ENCODE data around the gene ACP3. TPM values are rescaled to one million over a fixed set of nuclear protein-coding genes. Genes with fewer than 3 reads are reported as not detected.
"Not testable (repeated sequence)": the region's sequence is repeated elsewhere in the genome, so short reads cannot be mapped to it uniquely, and the experiment has no call there.

The ACP3 gene
- total and polyA plus RNA-seq, 2 donors (not counting 1 experiment from before 2014, with no cell fraction given), result 3.5 to 25.3 TPM

DNA sequence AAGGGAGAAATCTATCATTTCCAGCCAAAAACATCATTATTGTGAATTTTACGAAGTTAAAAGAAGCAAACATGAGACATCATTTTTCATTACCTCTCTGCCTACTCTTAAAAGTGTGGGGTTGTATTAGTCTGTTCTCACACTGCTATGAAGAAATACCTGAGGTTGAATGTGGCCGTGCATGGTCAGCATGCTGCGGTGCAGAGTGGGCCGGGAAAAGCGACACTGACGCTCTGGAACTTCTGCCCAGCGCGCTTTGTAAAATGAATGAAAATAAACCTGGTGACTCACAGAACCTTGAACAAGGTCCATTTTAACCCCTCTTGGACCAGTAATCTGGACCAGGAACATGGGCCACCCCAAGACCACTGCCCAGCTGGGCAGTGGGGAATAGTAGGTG lies 69.1 kb downstream of the ACP3 start:
- H3K9ac ChIP-seq (ENCODE audit: insufficient read depth, low read length), result no peak overlapping the region
- H3K9me3 ChIP-seq (ENCODE audit: control insufficient read depth, insufficient read depth, low read depth, low read length), result no peaks in the 10 kb centered on the region
- H3K79me2 ChIP-seq (ENCODE audit: control insufficient read depth, insufficient read depth, low read length), result no peaks in the 10 kb centered on the region
- DNase-seq (ENCODE audit: low read depth in 2 of 2), result peak in 1 of 2 donors; percentile 43
- H3K4me1 ChIP-seq (ENCODE audit: control insufficient read depth, extremely low read depth, insufficient read depth, low read length), result no peaks in the 10 kb centered on the region
- no peaks in the 10 kb centered on the region for H4K20me1 ChIP-seq (ENCODE audit: control insufficient read depth, extremely low read depth, insufficient read depth, low read length)
- TF ChIP-seq, protein P1, sequence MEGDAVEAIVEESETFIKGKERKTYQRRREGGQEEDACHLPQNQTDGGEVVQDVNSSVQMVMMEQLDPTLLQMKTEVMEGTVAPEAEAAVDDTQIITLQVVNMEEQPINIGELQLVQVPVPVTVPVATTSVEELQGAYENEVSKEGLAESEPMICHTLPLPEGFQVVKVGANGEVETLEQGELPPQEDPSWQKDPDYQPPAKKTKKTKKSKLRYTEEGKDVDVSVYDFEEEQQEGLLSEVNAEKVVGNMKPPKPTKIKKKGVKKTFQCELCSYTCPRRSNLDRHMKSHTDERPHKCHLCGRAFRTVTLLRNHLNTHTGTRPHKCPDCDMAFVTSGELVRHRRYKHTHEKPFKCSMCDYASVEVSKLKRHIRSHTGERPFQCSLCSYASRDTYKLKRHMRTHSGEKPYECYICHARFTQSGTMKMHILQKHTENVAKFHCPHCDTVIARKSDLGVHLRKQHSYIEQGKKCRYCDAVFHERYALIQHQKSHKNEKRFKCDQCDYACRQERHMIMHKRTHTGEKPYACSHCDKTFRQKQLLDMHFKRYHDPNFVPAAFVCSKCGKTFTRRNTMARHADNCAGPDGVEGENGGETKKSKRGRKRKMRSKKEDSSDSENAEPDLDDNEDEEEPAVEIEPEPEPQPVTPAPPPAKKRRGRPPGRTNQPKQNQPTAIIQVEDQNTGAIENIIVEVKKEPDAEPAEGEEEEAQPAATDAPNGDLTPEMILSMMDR (conservative IDR thresholded peaks at IDR 0.05 in 1 of 2, IDR thresholded peaks at IDR 0.05 in 1 of 2; ENCODE audit: low read depth in 1 of 2, low read length in 2 of 2), result no peak
- TF ChIP-seq EZH2 (IDR thresholded peaks at IDR 0.05; ENCODE audit: low read length, missing control alignments), result no peak
- H3K27me3 ChIP-seq (ENCODE audit: control insufficient read depth, insufficient read depth, low read length), result peaks cover 3% of the 10 kb centered on the region
- no peak overlapping the region for H3K4me2 ChIP-seq (ENCODE audit: extremely low read depth, insufficient read depth, low read length)
- no peak overlapping the region for H3K27ac ChIP-seq (ENCODE audit: insufficient read depth, low read length)
- H2AFZ ChIP-seq (ENCODE audit: low read length), result no peak overlapping the region
- no peak overlapping the region for H3K4me3 ChIP-seq (replicated peaks in 1 of 4; ENCODE audit: control extremely low read depth in 1 of 4, insufficient read depth in 1 of 4, low read depth in 3 of 4, low read length in 4 of 4)
- no peaks in the 10 kb centered on the region for H3K36me3 ChIP-seq (ENCODE audit: control insufficient read depth, insufficient read depth, low read length)

DNA sequence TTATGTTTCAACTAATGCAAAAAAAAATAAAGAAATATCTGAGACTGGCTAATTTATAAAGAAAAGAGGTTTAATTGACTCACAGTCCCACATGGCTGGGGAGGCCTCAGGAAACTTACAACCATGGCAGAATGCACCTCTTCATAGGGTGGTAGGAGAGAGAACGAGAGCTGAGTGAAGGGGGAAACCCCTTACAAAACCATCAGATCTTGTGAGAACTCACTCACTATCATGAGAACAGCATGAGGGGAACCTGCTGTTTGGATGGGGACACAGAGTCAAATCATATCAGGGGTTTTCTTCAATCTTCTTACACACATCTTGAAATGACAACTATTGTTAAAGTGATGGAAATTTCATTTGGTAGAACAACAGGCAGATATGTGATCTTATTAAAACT lies 75.5 kb downstream of the ACP3 start:
- H3K9ac ChIP-seq (ENCODE audit: insufficient read depth, low read length); H4K20me1 ChIP-seq (ENCODE audit: control insufficient read depth, extremely low read depth, insufficient read depth, low read length); DNase-seq (ENCODE audit: low read depth in 2 of 2); H3K79me2 ChIP-seq (ENCODE audit: control insufficient read depth, insufficient read depth, low read length); H3K4me3 ChIP-seq (replicated peaks in 1 of 4; ENCODE audit: control extremely low read depth in 1 of 4, insufficient read depth in 1 of 4, low read depth in 3 of 4, low read length in 4 of 4); H3K36me3 ChIP-seq (ENCODE audit: control insufficient read depth, insufficient read depth, low read length); H3K9me3 ChIP-seq (ENCODE audit: control insufficient read depth, insufficient read depth, low read depth, low read length); H3K4me1 ChIP-seq (ENCODE audit: control insufficient read depth, extremely low read depth, insufficient read depth, low read length); H3K27me3 ChIP-seq (ENCODE audit: control insufficient read depth, insufficient read depth, low read length); H3K27ac ChIP-seq (ENCODE audit: insufficient read depth, low read length); H2AFZ ChIP-seq (ENCODE audit: low read length); H3K4me2 ChIP-seq (ENCODE audit: extremely low read depth, insufficient read depth, low read length): not testable (repeated sequence)

DNA sequence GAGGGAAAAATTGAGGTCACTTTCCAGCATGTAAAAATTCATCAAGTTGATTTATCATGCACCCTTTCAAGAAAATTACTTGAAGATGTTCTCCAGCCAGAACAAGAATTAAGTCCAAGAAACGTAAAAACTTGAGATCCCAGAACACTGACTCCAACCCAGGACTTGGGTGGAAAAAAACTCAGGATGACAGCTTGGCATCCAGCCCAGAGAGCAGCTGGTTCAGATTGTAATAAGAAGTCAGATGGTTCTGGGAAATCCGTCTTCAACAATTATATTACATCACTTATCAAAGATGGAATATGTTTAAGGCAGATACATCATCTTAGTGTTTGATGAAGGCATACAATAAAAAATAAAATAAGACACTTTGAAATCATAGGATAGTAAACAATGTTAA lies 77.1 kb downstream of the ACP3 start:
- H3K4me1 ChIP-seq (ENCODE audit: control insufficient read depth, extremely low read depth, insufficient read depth, low read length), result no peaks in the 10 kb centered on the region
- no peak overlapping the region for H3K4me2 ChIP-seq (ENCODE audit: extremely low read depth, insufficient read depth, low read length)
- H3K27me3 ChIP-seq (ENCODE audit: control insufficient read depth, insufficient read depth, low read length), result no peaks in the 10 kb centered on the region
- H2AFZ ChIP-seq (ENCODE audit: low read length), result no peak overlapping the region
- no peak overlapping the region for H3K9ac ChIP-seq (ENCODE audit: insufficient read depth, low read length)
- DNase-seq (ENCODE audit: low read depth in 2 of 2), result peak; percentile 63 to 74
- no peaks in the 10 kb centered on the region for H3K36me3 ChIP-seq (ENCODE audit: control insufficient read depth, insufficient read depth, low read length)
- TF ChIP-seq, protein P1 (conservative IDR thresholded peaks at IDR 0.05 in 1 of 2, IDR thresholded peaks at IDR 0.05 in 1 of 2; ENCODE audit: low read depth in 1 of 2, low read length in 2 of 2), result no peak
- no peak for TF ChIP-seq EZH2 (IDR thresholded peaks at IDR 0.05; ENCODE audit: low read length, missing control alignments)
- no peak overlapping the region for H3K4me3 ChIP-seq (replicated peaks in 1 of 4; ENCODE audit: control extremely low read depth in 1 of 4, insufficient read depth in 1 of 4, low read depth in 3 of 4, low read length in 4 of 4)
- no peak overlapping the region for H3K27ac ChIP-seq (ENCODE audit: insufficient read depth, low read length)
- H4K20me1 ChIP-seq (ENCODE audit: control insufficient read depth, extremely low read depth, insufficient read depth, low read length), result no peaks in the 10 kb centered on the region
- H3K79me2 ChIP-seq (ENCODE audit: control insufficient read depth, insufficient read depth, low read length), result no peaks in the 10 kb centered on the region
- H3K9me3 ChIP-seq (ENCODE audit: control insufficient read depth, insufficient read depth, low read depth, low read length), result no peaks in the 10 kb centered on the region

Data from fibroblast of lung (primary cell).